Lung (tissue), 12 donors: ENCODE data around the gene OSBPL2. TPM values are rescaled to one million over a fixed set of nuclear protein-coding genes. Genes with fewer than 3 reads are reported as not detected.

Source experiments
- ATAC-seq: fragments of 200-7000 bp; cut with Tn5 transposase; one replicate; pipeline ENCODE4 v1.9.1; 2020; ENCODE audit warnings: moderate number of reproducible peaks; ENCODE audit not compliant: insufficient read depth, low FRiP score
- DNase-seq, 3 donors: peaks; one replicate each; pipeline ENCODE4 v3.0.0-alpha.2; 2013 to 2017
- H3K27ac ChIP-seq, 2 donors: one replicate each; pipeline ENCODE4 v1.5.1; 2013; ENCODE audit warnings: mild to moderate bottlenecking in 2 of 2, moderate library complexity in 2 of 2, control low read depth in 1 of 2, inconsistent platforms in 1 of 2, low read depth in 1 of 2, low read length in 1 of 2
- H3K27me3 ChIP-seq, 3 donors: one replicate each; pipeline ENCODE4 v1.5.1; 2013; ENCODE audit warnings: low read length in 2 of 3; ENCODE audit not compliant: control insufficient read depth in 3 of 3, insufficient read depth in 3 of 3
- H3K36me3 ChIP-seq, 4 donors: one replicate each; pipeline ENCODE4 v1.5.1; 2013; ENCODE audit warnings: low read length in 4 of 4, mild to moderate bottlenecking in 1 of 4, moderate library complexity in 1 of 4; ENCODE audit not compliant: control insufficient read depth in 4 of 4, insufficient read depth in 4 of 4
- H3K4me1 ChIP-seq, 5 donors: one replicate each; pipeline ENCODE4 v1.5.1; 2013; ENCODE audit warnings: low read length in 5 of 5, mild to moderate bottlenecking in 2 of 5, moderate library complexity in 1 of 5; ENCODE audit not compliant: control insufficient read depth in 5 of 5, insufficient read depth in 5 of 5
- H3K4me3 ChIP-seq: one replicate; pipeline ENCODE4 v1.5.1; 2013; ENCODE audit warnings: mild to moderate bottlenecking, control low read depth, moderate library complexity
- H3K9ac ChIP-seq, 2 donors: one replicate each; pipeline ENCODE4 v1.5.1; 2013; ENCODE audit warnings: low read length in 2 of 2, control low read depth in 1 of 2; ENCODE audit not compliant: insufficient read depth in 1 of 2
- H3K9me3 ChIP-seq, 4 donors: one replicate each; pipeline ENCODE4 v1.5.1; 2013; ENCODE audit warnings: low read length in 3 of 4, mild to moderate bottlenecking in 1 of 4, moderate library complexity in 1 of 4; ENCODE audit not compliant: control insufficient read depth in 4 of 4, insufficient read depth in 3 of 4
- CTCF ChIP-seq: IDR thresholded peaks from 2 replicates; pipeline ENCODE4 v1.5.1; 2012; ENCODE audit warnings: mild to moderate bottlenecking; ENCODE audit errors: control extremely low read depth, extremely low read depth
- WGBS, 2 donors: extraction: QIAGEN DNeasy Blood & Tissue Kit; methylation state at CpG; one replicate each; pipeline ENCODE4 v1.1.7; 2013; 5-methylcytosine and 5-hydroxymethylcytosine counted together
- polyA plus RNA-seq, 2 donors: library from polyadenylated mRNA; stranded (reverse); fragments of 200-250 nt; gene quantifications; one replicate each; pipeline ENCODE4 v1.2.1, GENCODE V29; 2013
- total RNA-seq, 2 donors: library from RNA; depleted of rRNA in 1 of 2; stranded (reverse); fragments of >200 nt in 1 of 2; gene quantifications; one replicate each; pipeline ENCODE4 v1.2.1, GENCODE V29; 2014 to 2021
- donor health status: control.
- donor health status: control.
- donor health status: Bipolar disorder and iron deficiency.
- donor health status: healthy.
- donor health status: DM: yes; HTN: yes; CAD: no.

OSBPL2 gene
- total and polyA plus RNA-seq, 4 donors, result 13.2 to 48.0 (median 27.7) TPM

DNA sequence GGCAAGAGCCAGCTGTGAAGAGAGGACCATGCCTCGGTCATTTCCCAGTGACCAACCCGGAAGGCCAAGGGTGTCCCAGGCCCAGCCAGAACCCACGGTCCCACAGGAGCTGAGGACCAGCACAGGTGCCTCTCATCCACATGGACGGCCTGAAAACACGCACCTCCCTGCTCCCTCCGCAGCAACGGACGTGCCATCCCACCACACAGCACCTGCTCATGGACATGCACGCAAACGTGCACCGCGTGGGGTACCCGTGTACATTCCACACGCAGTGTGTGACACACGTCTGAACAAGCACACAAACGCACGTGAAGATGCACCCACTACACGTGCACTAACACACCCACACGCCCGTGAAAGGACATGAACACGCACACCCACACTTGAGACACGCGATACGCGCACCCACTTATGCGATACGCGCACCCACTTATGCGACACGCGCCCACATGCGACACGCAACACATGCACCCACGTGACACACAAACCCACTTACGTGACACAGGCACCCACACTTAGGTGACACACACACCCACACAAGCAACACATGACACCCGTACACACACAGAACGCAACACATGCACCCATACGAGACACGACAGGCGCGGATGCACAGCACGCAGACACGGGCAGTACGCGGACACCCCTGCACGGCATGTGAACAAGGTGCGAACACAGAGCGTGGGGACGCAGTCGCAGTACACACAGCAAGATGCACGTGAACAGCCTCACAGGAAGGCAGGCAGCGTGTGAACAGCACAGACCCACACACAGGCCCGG lies 98.6 kb downstream of the OSBPL2 start:
- no peak overlapping the region for H3K27ac ChIP-seq

GRCh38 chr20:62337558-62338293 lies 99.4 kb downstream of the OSBPL2 start:
- Histone ChIP-seq H3K36me3 (peaks cover 0 to 59% (median 8%) of the 10 kb centered on the region in 4 donors), H3K9ac (no peak overlapping the region), H3K4me3 (no peak overlapping the region), H3K4me1 (no peaks in the 10 kb centered on the region), H3K27ac (no peak overlapping the region), H3K9me3 (no peaks in the 10 kb centered on the region), H3K27me3 (no peaks in the 10 kb centered on the region)
- 79 to 85% methylated on average over 34 of the region's 34 CpGs for WGBS, 2 donors
- TF ChIP-seq CTCF, result no peak
- DNase-seq (no peak), ATAC-seq (peak; percentile 14)

More for the DNA sequence above, 98.6 kb downstream of the OSBPL2 start:
- Histone ChIP-seq H3K4me1 (no peaks in the 10 kb centered on the region), H3K36me3 (peaks cover 0 to 66% (median 8%) of the 10 kb centered on the region in 4 donors), H3K27me3 (no peaks in the 10 kb centered on the region), H3K9me3 (no peaks in the 10 kb centered on the region), H3K4me3 (no peak overlapping the region), H3K9ac (no peak overlapping the region)
- no peak for TF ChIP-seq CTCF
- no peak for DNase-seq
- WGBS, 2 donors, result 93 to 95% methylated on average over 53 of the region's 53 CpGs
- ATAC-seq, result no peak

DNA sequence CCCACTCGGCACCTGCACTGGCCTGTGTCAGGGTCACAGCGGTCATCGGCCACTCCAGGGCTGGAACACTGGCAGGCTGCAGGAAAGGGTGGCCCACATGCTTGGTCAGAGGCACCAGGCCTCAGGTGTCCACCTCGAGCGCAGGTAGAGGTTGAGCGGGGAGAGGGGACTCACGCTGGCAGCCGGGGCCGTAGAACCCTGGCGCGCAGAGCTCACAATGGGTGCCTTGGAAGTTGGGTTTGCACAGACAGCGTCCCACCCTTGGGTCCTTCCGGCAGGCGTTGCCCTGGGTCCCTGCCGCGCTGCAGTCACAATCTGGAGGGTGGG lies 99.9 kb downstream of the OSBPL2 start:
- Histone ChIP-seq H3K4me1 (no peaks in the 10 kb centered on the region), H3K27ac (no peak overlapping the region), H3K36me3 (peaks cover 0 to 55% (median 5%) of the 10 kb centered on the region in 4 donors), H3K9ac (no peak overlapping the region), H3K9me3 (no peaks in the 10 kb centered on the region), H3K27me3 (no peaks in the 10 kb centered on the region), H3K4me3 (no peak overlapping the region)
- ATAC-seq (no peak), DNase-seq (no peak)
- WGBS, 2 donors, result 94 to 96% methylated on average over 16 of the region's 16 CpGs
- TF ChIP-seq CTCF, result no peak
